HG03354 (cell line): ENCODE data around the gene SEC14L5.

ENCODE experiments used
- ATAC-seq: cut with Tn5 transposase; IDR thresholded peaks from one replicate; pipeline ENCODE4 v1.9.1; 2021; ENCODE audit warnings: mild to moderate bottlenecking; ENCODE audit not compliant: unreplicated experiment, poor library complexity, severe bottlenecking

Gene SEC14L5

DNA sequence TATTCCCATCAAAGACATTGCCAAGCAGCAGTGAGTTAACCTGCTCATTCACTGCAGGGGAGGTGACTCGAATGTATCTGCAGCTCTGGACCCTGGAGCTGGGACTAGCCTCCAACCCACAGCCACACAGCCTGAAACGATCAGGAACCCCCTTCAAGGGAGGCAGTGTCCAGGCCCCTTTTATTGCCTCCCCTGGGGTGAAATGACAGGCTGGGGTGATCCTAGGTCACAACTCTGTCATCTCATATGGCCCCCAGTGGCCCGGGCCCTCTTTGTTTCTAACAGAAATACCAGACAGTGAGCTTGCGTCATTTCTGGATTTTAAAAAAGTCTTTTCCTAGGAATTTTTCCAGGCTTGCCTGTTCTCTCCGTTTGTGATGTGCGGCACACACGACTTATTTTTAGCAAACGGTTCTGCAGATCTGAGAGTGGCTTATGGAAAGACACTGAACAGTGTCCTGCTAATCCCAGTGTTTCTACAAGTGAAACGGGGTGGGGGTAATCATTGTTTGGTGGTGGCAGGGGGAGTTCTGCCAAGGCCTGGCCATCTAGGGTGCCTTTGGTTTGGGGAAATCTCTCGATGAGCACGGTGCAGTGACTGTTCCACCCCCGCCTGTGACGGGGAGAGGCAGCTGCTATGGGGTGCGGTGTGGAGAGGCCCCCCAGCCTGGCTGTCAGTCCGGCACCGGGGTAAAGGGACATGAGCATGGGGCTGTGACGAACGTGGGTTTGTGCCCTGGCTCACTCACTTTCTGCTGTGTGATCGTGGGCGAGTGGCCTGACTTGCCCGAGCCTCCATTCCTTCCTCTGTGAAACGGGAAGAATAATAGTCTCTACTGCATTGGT lies 48.4 kb downstream of the SEC14L5 start:
- ATAC-seq, result no peak

DNA sequence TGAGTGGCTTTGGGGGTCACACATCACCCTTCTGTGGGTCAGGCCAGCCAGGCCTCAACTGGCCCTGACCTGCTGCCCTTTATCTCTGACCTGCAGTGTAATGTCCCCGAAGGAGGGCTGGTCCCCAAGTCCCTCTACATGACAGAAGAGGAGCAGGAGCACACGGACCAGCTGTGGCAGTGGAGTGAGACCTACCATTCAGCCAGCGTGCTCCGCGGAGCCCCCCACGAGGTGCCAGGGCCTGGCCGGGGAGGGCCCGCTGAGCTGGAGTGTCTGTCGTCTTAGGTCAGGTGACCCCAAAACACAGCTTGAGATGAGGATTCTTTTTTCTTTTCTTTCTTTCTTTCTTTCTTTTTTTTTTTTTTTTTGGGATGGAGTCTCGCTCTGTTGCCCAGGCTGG lies 49.1 kb downstream of the SEC14L5 start:
- ATAC-seq, result no peak

DNA sequence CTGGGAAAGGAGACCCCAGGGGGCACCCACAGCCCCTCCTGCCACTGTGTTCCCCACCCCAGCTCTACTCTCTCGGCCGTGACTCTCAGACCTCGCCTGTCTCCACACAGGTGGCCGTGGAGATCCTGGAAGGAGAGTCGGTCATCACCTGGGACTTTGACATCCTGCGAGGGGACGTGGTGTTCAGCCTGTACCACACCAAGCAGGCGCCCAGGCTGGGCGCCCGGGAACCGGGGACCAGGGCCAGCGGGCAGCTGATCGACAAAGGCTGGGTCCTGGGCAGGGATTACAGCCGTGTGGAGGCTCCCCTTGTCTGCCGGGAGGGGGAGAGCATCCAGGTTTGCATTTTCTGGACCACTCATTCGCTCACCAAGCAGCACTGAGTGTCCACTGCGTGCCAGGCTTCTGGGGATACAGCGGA lies 50.2 kb downstream of the SEC14L5 start:
- no peak for ATAC-seq

GRCh38 chr16:5010576-5011329 lies 52.6 kb downstream of the SEC14L5 start:
- ATAC-seq, result no peak

DNA sequence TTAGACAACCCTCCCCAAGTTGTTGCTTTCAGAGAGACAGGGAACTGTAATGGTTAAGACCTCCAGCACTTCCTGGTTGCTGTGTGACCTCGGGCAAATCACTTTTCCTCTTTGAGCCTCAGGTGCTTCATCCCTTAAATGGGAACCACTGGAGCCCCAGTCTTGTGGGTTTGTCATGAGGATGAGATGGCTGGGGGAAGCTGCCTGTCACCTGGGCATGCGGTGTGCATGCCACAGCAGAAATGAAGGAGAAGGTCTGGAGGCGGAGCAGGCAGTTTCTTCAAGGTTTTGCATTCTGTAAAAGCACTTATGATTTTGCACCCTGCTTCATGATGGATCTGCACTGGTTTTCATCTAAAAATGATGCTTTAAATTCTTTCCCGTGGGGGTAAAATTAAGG lies 53.5 kb downstream of the SEC14L5 start:
- ATAC-seq, result no peak

- ATAC-seq, result no peak
Measured at GRCh38 chr16:5012887-5013286, 54.8 kb downstream of the SEC14L5 start.

DNA sequence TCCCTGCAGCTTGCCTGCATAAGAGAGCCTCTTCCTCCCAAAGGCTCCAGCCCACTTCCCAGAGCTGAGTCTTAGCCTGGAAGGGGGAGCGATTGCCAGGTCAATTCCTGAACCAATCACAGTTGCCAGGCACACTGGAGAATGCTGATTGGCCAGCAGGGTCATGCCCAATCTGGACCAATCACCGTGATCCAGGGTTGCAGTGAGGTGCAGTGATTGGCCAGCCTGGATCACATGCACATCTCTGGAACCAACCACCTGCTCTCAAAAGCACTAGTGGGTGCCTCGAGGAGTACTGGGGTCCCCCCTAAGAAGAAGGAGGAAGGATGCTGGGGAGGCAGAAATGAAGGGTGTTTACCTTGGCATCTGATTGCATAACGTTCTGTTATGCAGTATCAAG lies 57.2 kb downstream of the SEC14L5 start:
- no peak for ATAC-seq

DNA sequence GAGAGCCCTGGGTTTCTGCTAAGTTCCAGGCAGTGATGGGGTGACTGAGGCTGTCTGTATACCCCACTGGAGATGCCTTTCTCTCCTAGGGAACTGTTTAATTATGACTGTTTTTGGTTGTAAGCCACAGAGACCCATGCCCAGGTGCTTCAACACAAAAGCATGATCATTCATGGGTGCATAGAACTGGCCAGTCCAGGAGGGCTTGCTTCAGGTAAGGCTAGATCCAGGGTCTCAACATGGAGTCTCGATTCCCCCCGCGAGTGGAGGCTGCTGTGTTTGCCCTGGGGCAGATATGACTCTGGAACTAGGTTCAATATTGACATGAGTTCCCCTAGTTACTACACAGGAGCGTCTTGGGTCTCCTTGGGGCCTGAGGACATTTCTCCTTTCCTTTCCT lies 57.8 kb downstream of the SEC14L5 start:
- ATAC-seq, result no peak

DNA sequence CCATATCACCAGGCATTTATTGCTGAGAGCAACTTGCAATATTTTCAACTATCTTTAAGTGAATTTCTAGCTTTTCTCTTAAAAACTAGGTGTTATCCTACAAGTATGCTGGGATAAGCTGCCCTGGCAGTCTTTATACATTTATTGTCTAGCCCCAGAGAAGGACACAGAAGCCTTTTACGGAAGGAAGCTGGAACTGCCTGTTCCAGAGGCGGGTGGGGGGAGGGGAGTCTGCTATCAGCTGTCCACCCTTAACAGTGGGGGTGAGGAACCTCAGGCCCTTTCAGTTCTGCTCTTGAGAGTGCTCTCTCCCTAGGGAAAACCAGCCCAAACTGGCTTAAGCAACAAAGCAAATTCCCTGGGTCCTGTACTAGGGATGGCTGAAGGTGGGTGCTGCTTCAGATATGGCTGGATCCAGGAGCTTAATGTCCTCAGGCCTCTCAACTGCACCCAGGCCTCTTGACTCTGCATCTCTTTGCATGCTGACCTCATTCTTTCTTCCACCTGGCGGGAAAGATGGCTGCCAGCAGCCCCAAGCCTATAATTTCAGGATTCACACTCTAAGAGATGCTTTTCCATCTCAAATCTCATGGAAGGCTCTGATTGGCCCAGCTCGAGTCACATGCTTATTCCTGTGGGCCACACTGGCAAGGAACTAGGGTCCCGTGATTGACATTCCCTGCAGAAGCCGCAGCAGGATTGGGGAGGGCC lies 59.0 kb downstream of the SEC14L5 start:
- ATAC-seq, result no peak

DNA sequence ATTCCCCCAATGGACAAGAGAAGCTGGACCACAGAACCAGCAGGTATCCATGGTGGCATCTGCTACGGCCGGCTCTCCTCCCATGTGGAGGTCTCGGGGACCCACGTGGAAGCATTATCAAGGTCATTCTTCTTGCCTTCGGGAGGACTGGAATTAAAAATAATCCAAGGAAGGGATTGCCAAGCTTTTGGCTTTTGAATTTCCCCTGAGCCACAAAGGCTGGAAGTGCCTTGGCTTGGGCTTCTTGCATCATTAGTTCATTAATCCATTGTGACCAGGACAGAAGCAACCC lies 59.5 kb downstream of the SEC14L5 start:
- ATAC-seq, result no peak

DNA sequence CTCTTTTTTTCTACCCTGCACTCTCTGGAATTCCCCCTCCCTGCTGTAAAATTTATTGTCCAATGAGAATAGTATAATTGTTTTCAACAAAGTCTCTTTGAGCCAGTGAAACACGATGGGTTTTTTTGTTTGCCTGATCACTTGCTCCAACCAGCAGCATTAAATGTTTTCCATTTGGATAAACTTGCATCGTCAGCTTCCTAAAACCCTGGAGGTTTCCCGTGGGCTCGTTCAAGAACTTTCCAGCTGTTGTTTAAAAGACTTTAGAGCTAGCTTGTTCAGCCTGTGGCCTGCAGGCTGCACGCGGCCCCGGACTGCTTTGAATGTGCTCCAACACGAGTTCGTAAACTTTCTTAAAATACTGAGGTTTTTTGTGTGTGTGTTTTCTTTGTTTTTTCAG lies 60.7 kb downstream of the SEC14L5 start:
- ATAC-seq, result no peak

DNA sequence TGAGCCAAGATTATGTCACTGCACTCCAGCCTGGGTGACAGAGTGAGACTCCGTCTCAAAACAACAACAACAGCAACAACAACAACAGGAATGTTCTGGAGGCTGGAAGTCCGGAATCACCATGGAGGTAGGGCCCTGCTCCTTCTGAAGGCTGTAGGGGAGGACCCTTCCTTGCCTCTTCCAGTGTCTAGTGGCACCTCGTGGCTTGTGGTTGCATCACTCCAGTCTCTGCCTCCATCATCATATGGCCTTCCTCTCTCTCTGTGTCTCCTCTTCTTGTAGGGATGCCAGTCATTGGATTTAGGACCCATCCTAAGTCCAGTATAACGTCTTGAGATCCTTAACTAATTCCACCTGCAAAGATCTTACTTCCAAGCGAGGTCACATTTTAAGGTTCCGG lies 61.6 kb downstream of the SEC14L5 start:
- ATAC-seq, result no peak

GRCh38 chr16:5020551-5020950 lies 62.4 kb downstream of the SEC14L5 start:
- no peak for ATAC-seq

DNA sequence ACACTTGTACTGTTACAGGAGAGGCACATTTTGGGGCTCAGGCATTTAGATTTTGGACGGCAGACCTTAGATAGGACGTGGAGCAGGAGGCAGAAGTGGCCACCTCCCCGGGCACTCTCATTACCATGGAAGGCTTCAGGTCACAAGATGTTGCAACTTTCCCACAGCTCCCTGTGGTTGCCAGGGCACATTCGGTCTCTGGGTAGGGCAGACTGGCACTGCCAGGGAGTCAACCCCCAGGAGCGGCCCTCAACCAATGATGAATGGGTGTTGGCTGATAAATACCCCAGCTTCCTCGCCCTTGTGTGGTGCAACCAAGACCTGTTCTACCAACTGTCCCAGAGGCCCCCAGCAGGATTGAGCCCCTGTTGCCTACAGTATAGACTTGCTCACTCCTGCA lies 64.4 kb downstream of the SEC14L5 start:
- no peak for ATAC-seq

DNA sequence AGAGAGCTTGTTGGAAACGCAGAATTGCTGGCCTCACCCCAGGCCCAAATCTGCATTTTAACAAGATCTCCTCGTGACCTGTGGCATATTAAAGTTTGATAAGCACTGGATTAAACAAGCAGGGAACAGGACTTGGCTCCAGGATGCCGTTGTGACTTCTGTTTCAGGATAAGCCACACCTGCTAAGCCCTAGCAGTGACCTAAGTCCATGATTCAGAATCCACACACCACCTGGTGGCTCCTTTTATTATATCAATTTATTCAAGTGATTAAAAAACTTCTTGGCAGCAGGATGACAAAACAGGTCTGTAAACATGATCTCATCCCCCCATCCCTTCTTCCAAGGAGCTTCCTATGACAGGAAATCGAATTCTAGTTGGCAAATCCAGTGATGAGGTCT lies 66.5 kb downstream of the SEC14L5 start:
- no peak for ATAC-seq

DNA sequence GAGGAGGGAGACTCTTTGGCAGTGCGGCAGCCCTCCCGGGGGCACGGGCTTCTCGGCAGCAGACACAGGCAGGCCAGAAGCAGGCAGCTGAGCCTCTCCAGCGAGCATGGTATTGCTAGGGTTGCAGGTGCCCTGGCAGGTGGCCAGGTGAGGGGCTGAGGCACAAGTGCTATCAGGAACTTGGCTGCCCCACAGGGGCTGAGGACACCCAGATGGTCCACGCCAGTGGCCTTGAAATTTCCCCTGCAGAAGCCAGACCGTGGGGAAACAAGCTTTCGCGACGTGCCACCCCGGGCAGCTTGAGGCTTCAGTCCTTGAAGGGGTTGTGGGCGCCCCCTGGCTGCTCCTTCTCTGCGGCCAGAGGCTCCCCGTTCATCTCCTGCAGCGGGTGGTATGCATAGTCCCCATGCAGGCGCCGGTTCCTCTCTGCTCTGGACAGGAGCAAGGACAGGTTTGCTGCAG lies 67.1 kb downstream of the SEC14L5 start:
- ATAC-seq, result no peak

DNA sequence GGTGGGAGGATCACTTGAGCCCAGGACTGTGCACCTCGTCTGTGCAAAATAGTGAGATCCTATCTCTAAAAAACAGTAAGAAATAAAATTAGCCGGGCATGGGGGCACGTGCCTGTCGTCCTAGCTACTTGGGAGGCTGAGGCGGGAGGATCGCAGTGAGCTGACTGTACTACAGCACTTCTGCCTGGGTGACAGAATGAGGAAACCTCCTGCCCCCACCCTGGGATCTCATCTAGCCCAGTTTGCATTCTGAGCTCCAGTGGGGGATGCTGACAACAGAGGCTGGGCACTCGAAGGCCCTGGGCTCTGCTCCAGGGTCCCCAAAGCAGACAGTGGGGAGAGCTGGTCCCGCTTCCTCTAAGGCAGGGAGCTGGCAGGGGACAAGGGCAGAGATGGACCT lies 68.5 kb downstream of the SEC14L5 start:
- ATAC-seq, result no peak

GRCh38 chr16:5027086-5027485 lies 69.0 kb downstream of the SEC14L5 start:
- ATAC-seq, result no peak

DNA sequence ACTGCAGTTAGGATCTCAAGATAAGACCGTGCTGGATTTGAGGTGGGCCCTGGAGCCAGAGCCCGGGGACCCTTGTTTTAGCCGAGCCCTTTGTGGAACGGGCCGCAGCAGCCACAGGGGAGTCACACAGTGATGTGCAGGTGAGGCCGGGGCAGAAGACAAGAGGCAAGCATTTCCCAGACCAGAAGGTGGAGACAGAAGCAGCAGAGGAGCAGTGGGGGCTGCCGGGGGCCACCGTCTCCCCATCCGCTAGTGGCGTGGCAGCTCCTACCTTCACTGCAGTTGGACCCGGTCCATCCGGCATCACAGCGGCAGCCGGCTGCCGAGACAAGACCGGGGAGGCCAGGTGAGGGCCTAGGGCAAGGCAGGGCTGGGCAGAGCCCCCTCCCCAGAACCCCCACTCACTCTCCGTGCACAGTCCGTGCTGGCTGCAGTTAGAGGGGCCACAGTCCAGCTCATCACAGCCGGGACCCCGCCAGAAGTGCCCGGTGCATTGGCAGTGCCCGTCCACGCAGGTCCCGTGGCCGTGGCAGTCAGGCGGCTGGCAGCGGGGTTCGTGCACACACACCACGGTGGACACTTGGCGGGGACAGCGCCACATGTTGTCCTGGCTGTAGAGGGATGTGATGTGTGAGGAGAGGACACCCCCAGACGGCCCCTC lies 69.6 kb downstream of the SEC14L5 start:
- no peak for ATAC-seq

DNA sequence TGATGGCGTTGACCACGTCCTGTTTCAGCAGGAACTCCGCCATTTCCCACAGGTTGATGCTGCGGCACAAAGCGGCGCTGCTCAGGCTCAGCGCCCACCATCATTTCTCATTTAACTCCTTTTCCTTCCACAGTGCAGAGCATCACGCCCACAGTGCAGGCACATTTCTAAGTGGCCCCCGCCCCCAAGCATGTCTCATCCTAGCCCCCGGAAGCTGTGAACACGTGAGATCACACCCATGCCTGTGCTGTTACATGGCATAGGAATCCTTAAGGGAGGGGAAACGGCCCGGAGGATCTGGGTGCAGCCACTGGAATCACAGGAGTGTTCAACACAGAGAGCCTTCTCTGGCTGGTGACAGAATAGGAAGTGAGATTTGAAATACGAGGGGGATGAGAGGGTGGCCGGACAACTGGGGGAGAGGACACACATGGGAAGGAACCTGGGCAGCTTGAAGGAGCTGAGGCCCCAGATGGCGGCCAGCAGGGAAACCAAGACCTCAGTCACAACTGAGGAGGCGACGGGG lies 70.9 kb downstream of the SEC14L5 start:
- no peak for ATAC-seq
